Activated naive CD4-positive, alpha-beta T cell treated with anti-CD3 and anti-CD28 coated beads, Interleukin-2, amount 10 ng/mL, durations not matched to agents 7 days and 5 days (primary cell): ENCODE results near the gene SNX5.

Experiments
- CTCF ChIA-PET: fragments of 350-600 bp; sonication (Branson Sonifier 250); formaldehyde crosslinking; loops from one replicate; lab custom pipeline; 2021; ENCODE audit warnings: antibody characterized with exemption; lab: Charles Lee
- DNase-seq: peaks from one replicate; pipeline ENCODE4 v3.0.0-alpha.2; 2020
- H3K27ac Mint-ChIP-seq: one replicate; pipeline ENCODE4 v1.8.0; 2021; ENCODE audit warnings: mild to moderate bottlenecking, moderate library complexity, mixed read lengths
- H3K27me3 Mint-ChIP-seq: one replicate; pipeline ENCODE4 v1.8.0; 2021; ENCODE audit warnings: mild to moderate bottlenecking, mixed read lengths
- H3K36me3 Mint-ChIP-seq: one replicate; pipeline ENCODE4 v1.8.0; 2021; ENCODE audit warnings: mixed read lengths
- H3K4me1 Mint-ChIP-seq: one replicate; pipeline ENCODE4 v1.8.0; 2021; ENCODE audit warnings: mixed read lengths
- H3K4me3 Mint-ChIP-seq: one replicate; pipeline ENCODE4 v1.8.0; 2021; ENCODE audit warnings: mild to moderate bottlenecking, moderate library complexity, mixed read lengths
- H3K9me3 Mint-ChIP-seq: one replicate; pipeline ENCODE4 v1.8.0; 2021; ENCODE audit warnings: mixed read lengths

SNX5 gene

GRCh38 chr20:17971300-17972013 is 2.9 kb upstream of the SNX5 start:
- Mint-ChIP-seq H3K4me1 (peaks cover 54% of the 10 kb centered on the region), H3K27me3 (peaks cover 5% of the 10 kb centered on the region), H3K4me3 (peak overlapping the region; percentile 100), H3K27ac (peak overlapping the region; percentile 75), H3K36me3 (peaks cover 63% of the 10 kb centered on the region), H3K9me3 (no peaks in the 10 kb centered on the region)
- CTCF ChIA-PET: interaction anchor here (0.6 to 2.9 kb wide), 3 partner anchors 12 to 23 kb away, joined by 4 to 8 read pairs (median 6); no protein-coding TSS in a partner anchor
- no peak for DNase-seq

- no peaks in the 10 kb centered on the region for H3K9me3 Mint-ChIP-seq
- peak; percentile 51 for DNase-seq
- CTCF ChIA-PET: interaction anchor here (1.6 to 2.9 kb wide), 2 partner anchors 11 to 23 kb away, joined by 6 to 8 read pairs; no protein-coding TSS in a partner anchor
- peak overlapping the region; percentile 100 for H3K4me3 Mint-ChIP-seq
- H3K36me3 Mint-ChIP-seq: peaks cover 64% of the 10 kb centered on the region
- H3K27ac Mint-ChIP-seq: peak overlapping the region; percentile 100
- peaks cover 5% of the 10 kb centered on the region for H3K27me3 Mint-ChIP-seq
- H3K4me1 Mint-ChIP-seq: peaks cover 53% of the 10 kb centered on the region
These were observed 1.4 kb upstream of the SNX5 start for GRCh38 chr20:17969884-17970409.

GRCh38 chr20:17969278-17969883 is 787 bp upstream of the SNX5 start:
- H3K27me3 Mint-ChIP-seq: peaks cover 5% of the 10 kb centered on the region
- H3K4me3 Mint-ChIP-seq: peak overlapping the region; percentile 100
- peaks cover 65% of the 10 kb centered on the region for H3K36me3 Mint-ChIP-seq
- H3K27ac Mint-ChIP-seq: peak overlapping the region; percentile 100
- H3K9me3 Mint-ChIP-seq: no peaks in the 10 kb centered on the region
- peaks cover 55% of the 10 kb centered on the region for H3K4me1 Mint-ChIP-seq
- DNase-seq: peak; percentile 59
- CTCF ChIA-PET: interaction anchor here (0.7 to 2.9 kb wide), 2 partner anchors 10 to 26 kb away, joined by 5 to 8 read pairs; no protein-coding TSS in a partner anchor

GRCh38 chr20:17967521-17968365 is 851 bp downstream of the SNX5 start:
- peaks cover 71% of the 10 kb centered on the region for H3K36me3 Mint-ChIP-seq
- peak overlapping the region; percentile 100 for H3K4me3 Mint-ChIP-seq
- peaks cover 5% of the 10 kb centered on the region for H3K27me3 Mint-ChIP-seq
- no peaks in the 10 kb centered on the region for H3K9me3 Mint-ChIP-seq
- peak overlapping the region; percentile 95 for H3K27ac Mint-ChIP-seq
- H3K4me1 Mint-ChIP-seq: peaks cover 56% of the 10 kb centered on the region
- DNase-seq: no peak
- CTCF ChIA-PET: interaction anchor here (1.0 to 1.9 kb wide), 6 partner anchors 9 to 29 kb away, joined by 3 to 11 read pairs (median 5); no protein-coding TSS in a partner anchor

GRCh38 chr20:17966432-17967310 is 1.9 kb downstream of the SNX5 start:
- CTCF ChIA-PET: interaction anchor here (1.0 to 1.9 kb wide), 7 partner anchors 8 to 30 kb away, joined by 3 to 11 read pairs (median 6); no protein-coding TSS in a partner anchor
- Mint-ChIP-seq H3K36me3 (peaks cover 70% of the 10 kb centered on the region), H3K4me1 (peaks cover 56% of the 10 kb centered on the region), H3K27ac (peak overlapping the region; percentile 95), H3K4me3 (peak overlapping the region; percentile 100), H3K27me3 (peaks cover 5% of the 10 kb centered on the region), H3K9me3 (no peaks in the 10 kb centered on the region)
- peak; percentile 30 for DNase-seq

GRCh38 chr20:17965042-17965697 is 3.4 kb downstream of the SNX5 start:
- peaks cover 5% of the 10 kb centered on the region for H3K27me3 Mint-ChIP-seq
- peaks cover 67% of the 10 kb centered on the region for H3K36me3 Mint-ChIP-seq
- peaks cover 63% of the 10 kb centered on the region for H3K4me1 Mint-ChIP-seq
- H3K4me3 Mint-ChIP-seq: peak overlapping the region; percentile 100
- DNase-seq: no peak
- H3K9me3 Mint-ChIP-seq: no peaks in the 10 kb centered on the region
- CTCF ChIA-PET: interaction anchor here (1.6 to 1.7 kb wide), 3 partner anchors 9 to 31 kb away, joined by 5 to 7 read pairs (median 6); no protein-coding TSS in a partner anchor
- H3K27ac Mint-ChIP-seq: peak overlapping the region; percentile 95

- CTCF ChIA-PET: interaction anchor here (1.3 to 1.7 kb wide), 5 partner anchors 8 to 428 kb away, joined by 3 to 7 read pairs (median 5); no protein-coding TSS in a partner anchor
- peaks cover 5% of the 10 kb centered on the region for H3K27me3 Mint-ChIP-seq
- peak overlapping the region; percentile 100 for H3K4me3 Mint-ChIP-seq
- H3K9me3 Mint-ChIP-seq: no peaks in the 10 kb centered on the region
- H3K4me1 Mint-ChIP-seq: peaks cover 63% of the 10 kb centered on the region
- H3K27ac Mint-ChIP-seq: peak overlapping the region; percentile 95
- no peak for DNase-seq
- peaks cover 63% of the 10 kb centered on the region for H3K36me3 Mint-ChIP-seq
These were observed 4.0 kb downstream of the SNX5 start for GRCh38 chr20:17964632-17965031.

GRCh38 chr20:17964073-17964472 is 4.5 kb downstream of the SNX5 start:
- no peaks in the 10 kb centered on the region for H3K9me3 Mint-ChIP-seq
- H3K4me1 Mint-ChIP-seq: peaks cover 68% of the 10 kb centered on the region
- DNase-seq: no peak
- CTCF ChIA-PET: interaction anchor here (1.3 to 1.7 kb wide), 2 partner anchors 32 to 427 kb away, joined by 3 to 5 read pairs; no protein-coding TSS in a partner anchor
- H3K27ac Mint-ChIP-seq: peak overlapping the region; percentile 95
- H3K4me3 Mint-ChIP-seq: peak overlapping the region; percentile 100
- peaks cover 5% of the 10 kb centered on the region for H3K27me3 Mint-ChIP-seq
- H3K36me3 Mint-ChIP-seq: peaks cover 67% of the 10 kb centered on the region

- Mint-ChIP-seq H3K27ac (peak overlapping the region; percentile 95), H3K4me3 (peak overlapping the region; percentile 56), H3K36me3 (peaks cover 66% of the 10 kb centered on the region), H3K4me1 (peaks cover 76% of the 10 kb centered on the region), H3K9me3 (no peaks in the 10 kb centered on the region), H3K27me3 (no peaks in the 10 kb centered on the region)
- CTCF ChIA-PET: interaction anchor here (0.6 to 2.3 kb wide), 4 partner anchors 24 to 432 kb away, joined by 3 to 5 read pairs (median 4); partner anchors contain the start of gene BFSP1
- no peak for DNase-seq
These were observed 5.3 kb downstream of the SNX5 start for GRCh38 chr20:17963114-17963897.

- H3K36me3 Mint-ChIP-seq: peaks cover 62% of the 10 kb centered on the region
- H3K4me1 Mint-ChIP-seq: peaks cover 89% of the 10 kb centered on the region
- CTCF ChIA-PET: interaction anchor here (2.3 kb wide), 1 partner anchor 23 kb away, joined by 5 read pairs; no protein-coding TSS in a partner anchor
- peak overlapping the region; percentile 75 for H3K27ac Mint-ChIP-seq
- no peak for DNase-seq
- no peak overlapping the region for H3K4me3 Mint-ChIP-seq
- no peaks in the 10 kb centered on the region for H3K27me3 Mint-ChIP-seq
- no peaks in the 10 kb centered on the region for H3K9me3 Mint-ChIP-seq
These were observed 7.0 kb downstream of the SNX5 start for GRCh38 chr20:17961587-17961940.

GRCh38 chr20:17960927-17961586 is 7.5 kb downstream of the SNX5 start:
- no peaks in the 10 kb centered on the region for H3K27me3 Mint-ChIP-seq
- DNase-seq: no peak
- peaks cover 59% of the 10 kb centered on the region for H3K36me3 Mint-ChIP-seq
- H3K27ac Mint-ChIP-seq: peak overlapping the region; percentile 75
- H3K9me3 Mint-ChIP-seq: no peaks in the 10 kb centered on the region
- H3K4me1 Mint-ChIP-seq: peaks cover 93% of the 10 kb centered on the region
- CTCF ChIA-PET: interaction anchor here (2.3 kb wide), 1 partner anchor 22 kb away, joined by 5 read pairs; no protein-coding TSS in a partner anchor
- no peak overlapping the region for H3K4me3 Mint-ChIP-seq
